Measurements from ENCODE around the gene GRB10.
A peak's percentile ranks its signal among the peaks of the same experiment; 100 is the strongest.

Gene GRB10

GRCh38 chr7:50567715-50568261 is 214.9 kb downstream of the GRB10 start:
- Histone ChIP-seq H3K4me3 (ENCODE audit: low read length) (no peak overlapping the region), H3K27me3 (ENCODE audit: control insufficient read depth, insufficient read depth, low read length) (no peaks in the 10 kb centered on the region), H3K36me3 (ENCODE audit: control insufficient read depth, insufficient read depth, low read length) (no peaks in the 10 kb centered on the region), H3K9ac (ENCODE audit: low read length) (no peak overlapping the region), H3K4me1 (ENCODE audit: control insufficient read depth, insufficient read depth, low read length) (peaks cover 17% of the 10 kb centered on the region), H3K9me3 (ENCODE audit: control insufficient read depth, low read length) (no peaks in the 10 kb centered on the region)

- H3K9ac ChIP-seq (ENCODE audit: low read length) = no peak overlapping the region
- no peak overlapping the region for H3K4me3 ChIP-seq (ENCODE audit: low read length)
- no peaks in the 10 kb centered on the region for H3K27me3 ChIP-seq (ENCODE audit: control insufficient read depth, insufficient read depth, low read length)
- H3K4me1 ChIP-seq (ENCODE audit: control insufficient read depth, insufficient read depth, low read length) = peaks cover 17% of the 10 kb centered on the region
- H3K9me3 ChIP-seq (ENCODE audit: control insufficient read depth, low read length) = no peaks in the 10 kb centered on the region
- H3K36me3 ChIP-seq (ENCODE audit: control insufficient read depth, insufficient read depth, low read length) = no peaks in the 10 kb centered on the region
These were observed 216.7 kb downstream of the GRB10 start for GRCh38 chr7:50565977-50566376.

DNA sequence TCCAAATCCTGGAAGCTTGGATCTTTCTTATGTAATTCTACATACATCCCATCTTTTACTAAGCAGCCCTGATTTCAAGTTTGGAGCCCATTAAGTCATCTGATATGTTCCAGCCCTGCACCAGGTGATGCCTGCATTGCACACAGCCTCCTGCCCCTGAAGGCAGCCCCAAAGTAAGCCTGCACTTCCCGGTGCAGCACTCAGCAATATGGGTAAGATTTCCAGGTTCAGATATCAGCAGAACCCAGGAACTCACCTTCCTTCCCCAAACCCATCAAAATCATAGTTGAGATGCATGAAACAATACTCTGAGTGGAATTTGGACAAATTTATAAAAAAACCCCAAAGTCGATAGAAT is 217.2 kb downstream of the GRB10 start:
- Histone ChIP-seq H3K4me1 (ENCODE audit: control insufficient read depth, insufficient read depth, low read length) (peaks cover 17% of the 10 kb centered on the region), H3K4me3 (ENCODE audit: low read length) (no peak overlapping the region), H3K9ac (ENCODE audit: low read length) (no peak overlapping the region), H3K27me3 (ENCODE audit: control insufficient read depth, insufficient read depth, low read length) (no peaks in the 10 kb centered on the region), H3K36me3 (ENCODE audit: control insufficient read depth, insufficient read depth, low read length) (no peaks in the 10 kb centered on the region), H3K9me3 (ENCODE audit: control insufficient read depth, low read length) (no peaks in the 10 kb centered on the region)

- peaks cover 17% of the 10 kb centered on the region for H3K4me1 ChIP-seq (ENCODE audit: control insufficient read depth, insufficient read depth, low read length)
- H3K4me3 ChIP-seq (ENCODE audit: low read length) = no peak within 1 kb of the TSS
- no peaks in the 10 kb centered on the region for H3K9me3 ChIP-seq (ENCODE audit: control insufficient read depth, low read length)
These were observed 217.8 kb downstream of the GRB10 start, which contains the start of gene DDC for GRCh38 chr7:50564640-50565558. Gene DDC (minus strand): TSS chr7:50565405. CDS start chr7:50544085, 21,320 bp downstream.

GRCh38 chr7:50564171-50564570 is 218.5 kb downstream of the GRB10 start:
- Histone ChIP-seq H3K9me3 (ENCODE audit: control insufficient read depth, low read length) (no peaks in the 10 kb centered on the region), H3K4me1 (ENCODE audit: control insufficient read depth, insufficient read depth, low read length) (peaks cover 17% of the 10 kb centered on the region), H3K9ac (ENCODE audit: low read length) (no peak overlapping the region), H3K36me3 (ENCODE audit: control insufficient read depth, insufficient read depth, low read length) (no peaks in the 10 kb centered on the region), H3K27me3 (ENCODE audit: control insufficient read depth, insufficient read depth, low read length) (no peaks in the 10 kb centered on the region), H3K4me3 (ENCODE audit: low read length) (no peak overlapping the region)

More at GRCh38 chr7:50564640-50565558, 217.8 kb downstream of the GRB10 start, which contains the start of gene DDC:
- H3K36me3 ChIP-seq (ENCODE audit: control insufficient read depth, insufficient read depth, low read length) = no peaks in the 10 kb centered on the region
- H3K27me3 ChIP-seq (ENCODE audit: control insufficient read depth, insufficient read depth, low read length) = no peaks in the 10 kb centered on the region
- no peak within 1 kb of the TSS for H3K9ac ChIP-seq (ENCODE audit: low read length)

- no peak overlapping the region for H3K4me3 ChIP-seq (ENCODE audit: low read length)
- H3K4me1 ChIP-seq (ENCODE audit: control insufficient read depth, insufficient read depth, low read length) = peaks cover 26% of the 10 kb centered on the region
- H3K9me3 ChIP-seq (ENCODE audit: control insufficient read depth, low read length) = no peaks in the 10 kb centered on the region
- H3K36me3 ChIP-seq (ENCODE audit: control insufficient read depth, insufficient read depth, low read length) = no peaks in the 10 kb centered on the region
- no peaks in the 10 kb centered on the region for H3K27me3 ChIP-seq (ENCODE audit: control insufficient read depth, insufficient read depth, low read length)
- no peak overlapping the region for H3K9ac ChIP-seq (ENCODE audit: low read length)
These were observed 220.6 kb downstream of the GRB10 start for GRCh38 chr7:50562136-50562535.

DNA sequence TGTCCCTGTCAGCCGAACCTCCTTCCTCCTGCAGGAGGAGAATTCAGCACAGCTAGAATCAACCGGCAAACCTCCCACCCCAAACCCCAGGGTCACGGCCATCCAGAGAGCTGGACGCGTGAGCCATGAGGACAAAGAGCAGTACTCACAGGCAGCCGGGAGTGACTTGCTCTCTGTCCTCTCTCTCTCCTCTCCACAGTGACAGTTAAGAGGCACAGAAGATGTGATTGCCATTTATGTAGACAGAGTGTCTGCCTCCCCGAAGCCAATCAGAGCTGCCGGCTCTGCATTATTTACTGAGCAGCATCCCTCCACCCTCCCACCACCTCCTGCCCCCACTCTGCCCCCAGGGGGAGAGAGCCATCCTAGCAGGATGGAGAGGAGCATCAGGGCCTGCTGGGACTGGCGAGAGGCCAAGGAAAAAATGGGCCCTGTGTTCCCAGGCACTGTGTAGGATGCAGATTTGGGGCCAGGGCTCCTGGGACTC is 221.8 kb downstream of the GRB10 start:
- H3K36me3 ChIP-seq (ENCODE audit: control insufficient read depth, insufficient read depth, low read length) = no peaks in the 10 kb centered on the region
- H3K4me1 ChIP-seq (ENCODE audit: control insufficient read depth, insufficient read depth, low read length) = peaks cover 31% of the 10 kb centered on the region
- no peaks in the 10 kb centered on the region for H3K27me3 ChIP-seq (ENCODE audit: control insufficient read depth, insufficient read depth, low read length)
- no peak overlapping the region for H3K4me3 ChIP-seq (ENCODE audit: low read length)
- H3K9ac ChIP-seq (ENCODE audit: low read length) = peak overlapping the region; percentile 12
- H3K9me3 ChIP-seq (ENCODE audit: control insufficient read depth, low read length) = no peaks in the 10 kb centered on the region

DNA sequence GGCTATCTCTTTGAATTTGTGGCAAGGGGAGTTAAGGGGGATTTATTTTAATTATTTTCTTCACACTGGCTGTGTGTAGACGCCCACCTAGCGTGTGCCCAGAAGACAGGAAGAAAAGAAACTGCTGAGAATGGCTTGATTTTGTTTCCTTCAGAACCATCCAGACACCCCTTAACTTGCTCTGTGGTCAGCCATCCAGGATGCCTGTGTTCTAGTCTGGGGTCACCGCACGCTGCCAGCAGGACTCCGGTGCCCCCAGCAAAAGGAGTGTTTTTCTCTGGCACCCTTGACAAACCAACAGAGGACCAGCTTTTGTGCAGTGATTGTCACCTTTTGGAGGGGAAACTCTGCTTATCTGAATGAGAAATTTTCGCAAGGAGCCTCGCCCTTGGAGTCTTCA is 222.8 kb downstream of the GRB10 start:
- Histone ChIP-seq H3K27me3 (ENCODE audit: control insufficient read depth, insufficient read depth, low read length) (no peaks in the 10 kb centered on the region), H3K4me1 (ENCODE audit: control insufficient read depth, insufficient read depth, low read length) (peaks cover 20% of the 10 kb centered on the region), H3K4me3 (ENCODE audit: low read length) (no peak overlapping the region), H3K36me3 (ENCODE audit: control insufficient read depth, insufficient read depth, low read length) (no peaks in the 10 kb centered on the region), H3K9ac (ENCODE audit: low read length) (no peak overlapping the region), H3K9me3 (ENCODE audit: control insufficient read depth, low read length) (no peaks in the 10 kb centered on the region)

DNA sequence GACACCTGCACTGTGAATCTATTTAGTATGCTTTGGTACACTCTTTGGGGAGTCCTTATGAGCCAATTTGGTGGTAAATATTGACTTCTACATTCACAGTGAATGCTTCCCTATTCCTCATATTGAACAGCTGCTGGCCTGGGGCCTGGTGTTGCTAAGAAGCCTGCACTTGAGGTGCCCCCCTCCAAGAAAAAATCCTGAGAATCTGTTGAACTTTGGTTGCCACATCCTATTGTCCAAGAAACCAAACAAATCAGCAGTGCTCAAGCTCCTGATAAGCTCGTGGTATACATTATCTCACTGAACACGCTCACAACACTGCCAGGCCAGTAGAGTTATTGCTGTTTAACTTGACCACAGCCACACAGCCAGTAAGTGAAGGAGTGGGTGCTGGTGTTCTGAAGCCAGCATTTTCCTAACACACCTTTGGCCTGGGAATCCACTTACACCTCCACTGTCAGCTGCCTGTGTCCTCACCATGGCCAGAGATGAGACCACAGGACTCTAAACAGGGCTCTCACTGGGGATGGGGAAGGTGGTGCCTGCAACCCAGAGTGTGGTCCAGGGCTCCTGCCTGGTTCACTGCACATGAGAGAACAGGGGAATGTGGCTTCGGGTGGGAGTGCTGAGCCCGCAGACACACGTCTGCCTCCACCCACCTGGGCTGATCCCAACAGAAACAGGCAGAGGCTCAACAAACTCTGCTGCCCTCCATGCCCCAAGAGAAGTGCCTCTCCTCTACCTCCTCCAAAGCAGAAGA is 224.2 kb downstream of the GRB10 start:
- Histone ChIP-seq H3K4me3 (ENCODE audit: low read length) (no peak overlapping the region), H3K9ac (ENCODE audit: low read length) (no peak overlapping the region), H3K9me3 (ENCODE audit: control insufficient read depth, low read length) (no peaks in the 10 kb centered on the region), H3K36me3 (ENCODE audit: control insufficient read depth, insufficient read depth, low read length) (no peaks in the 10 kb centered on the region), H3K4me1 (ENCODE audit: control insufficient read depth, insufficient read depth, low read length) (peaks cover 19% of the 10 kb centered on the region), H3K27me3 (ENCODE audit: control insufficient read depth, insufficient read depth, low read length) (no peaks in the 10 kb centered on the region)

- Histone ChIP-seq H3K9ac (ENCODE audit: low read length) (no peak overlapping the region), H3K27me3 (ENCODE audit: control insufficient read depth, insufficient read depth, low read length) (no peaks in the 10 kb centered on the region), H3K9me3 (ENCODE audit: control insufficient read depth, low read length) (no peaks in the 10 kb centered on the region), H3K36me3 (ENCODE audit: control insufficient read depth, insufficient read depth, low read length) (no peaks in the 10 kb centered on the region), H3K4me1 (ENCODE audit: control insufficient read depth, insufficient read depth, low read length) (peaks cover 28% of the 10 kb centered on the region), H3K4me3 (ENCODE audit: low read length) (no peak overlapping the region)
These were observed 225.6 kb downstream of the GRB10 start for GRCh38 chr7:50557099-50557498.

- Histone ChIP-seq H3K9ac (ENCODE audit: low read length) (no peak overlapping the region), H3K27me3 (ENCODE audit: control insufficient read depth, insufficient read depth, low read length) (no peaks in the 10 kb centered on the region), H3K9me3 (ENCODE audit: control insufficient read depth, low read length) (no peaks in the 10 kb centered on the region), H3K4me3 (ENCODE audit: low read length) (no peak overlapping the region), H3K36me3 (ENCODE audit: control insufficient read depth, insufficient read depth, low read length) (no peaks in the 10 kb centered on the region), H3K4me1 (ENCODE audit: control insufficient read depth, insufficient read depth, low read length) (peaks cover 32% of the 10 kb centered on the region)
These were observed 226.3 kb downstream of the GRB10 start for GRCh38 chr7:50556247-50556991.

All from mucosa of stomach (tissue), 1 donor.